K562 (cell line): ENCODE results near the gene PIEZO2. TPM values are rescaled to one million over a fixed set of nuclear protein-coding genes. Genes with fewer than 3 reads are reported as not detected.
"Not testable (repeated sequence)": the region's sequence is repeated elsewhere in the genome, so short reads cannot be mapped to it uniquely, and the experiment has no call there.

Source experiments
- ATAC-seq: fragments of 200-7000 bp; cut with Tn5 transposase; 3 replicates; pipeline ENCODE4 v1.9.1; 2020; ENCODE audit warnings: moderate library complexity
- BruUV-seq: library from RNA; stranded (reverse); fragments of 400-500 nt; replicated peaks from 2 replicates; lab custom pipeline; 2021; lab: Mats Ljungman, UMichigan
- CTCF ChIA-PET: fragments of 300-600 bp; formaldehyde crosslinking; extraction: SDS; loops from one replicate; lab custom pipeline; 2021; ENCODE audit warnings: low intra/inter-chr PET ratio; lab: Yijun Ruan, JAX
- POLR2A ChIA-PET: fragments of 300-600, 350-650 bp; sonication (Branson Sonifier 250); formaldehyde crosslinking; extraction: SDS; loops from one replicate; lab custom pipeline; 2021; ENCODE audit warnings: antibody characterized with exemption, inconsistent platforms; lab: Yijun Ruan, JAX
- DNase-seq, 4 experiments: peaks; one replicate each; pipeline versions ENCODE4 v3.0.0 to v3.0.0-alpha.2; 2011 to 2018; ENCODE audit warnings: low spot score in 3 of 4, mixed read lengths in 3 of 4; ENCODE audit errors: extremely low read depth in 1 of 4
- FAIRE-seq: peaks from 2 replicates; lab custom pipeline; 2011; peaks lifted over from hg19 to GRCh38; lab: Jason Lieb, UNC
- H2AFZ ChIP-seq: 2 replicates; pipeline ENCODE4 v1.6.0; 2011; ENCODE audit warnings: low read depth, low read length, control low read depth, inconsistent platforms
- H3K27ac ChIP-seq: fragments of 200-600 bp; 3 replicates; pipeline ENCODE4 v1.8.0; 2011; ENCODE audit warnings: low read depth, mild to moderate bottlenecking, control low read depth, inconsistent platforms, low read length, moderate library complexity, mixed read lengths; ENCODE audit errors: extremely low read depth
- H3K27me3 ChIP-seq, 2 experiments: fragments of 300-600 bp in 1 of 2; 2 replicates in 1 of 2; 3 replicates in 1 of 2; pipeline versions ENCODE4 v1.6.0 to v1.8.0; 2011; ENCODE audit warnings: inconsistent platforms in 2 of 2, low read length in 2 of 2, mild to moderate bottlenecking in 1 of 2, mixed read lengths in 1 of 2, moderate library complexity in 1 of 2; ENCODE audit not compliant: control insufficient read depth in 2 of 2, insufficient read depth in 2 of 2
- H3K36me3 ChIP-seq: fragments of 300-600 bp; 3 replicates; pipeline ENCODE4 v1.8.0; 2011; ENCODE audit warnings: mild to moderate bottlenecking, low read length, inconsistent platforms; ENCODE audit not compliant: control insufficient read depth, insufficient read depth
- H3K4me1 ChIP-seq, 2 experiments: fragments of 200-600 bp in 1 of 2; replicated peaks in 1 of 2; 2 replicates in 1 of 2; 3 replicates in 1 of 2; pipeline versions ENCODE4 v1.5.1 to v1.8.0; 2011; ENCODE audit warnings: inconsistent platforms in 2 of 2, low read length in 2 of 2, mild to moderate bottlenecking in 1 of 2, mixed read lengths in 1 of 2, moderate library complexity in 1 of 2; ENCODE audit not compliant: control insufficient read depth in 2 of 2, insufficient read depth in 2 of 2
- H3K4me2 ChIP-seq: 2 replicates; pipeline ENCODE4 v1.6.1; 2011; ENCODE audit warnings: low read length, control low read depth, inconsistent platforms, mixed read lengths; ENCODE audit not compliant: insufficient read depth
- H3K4me3 ChIP-seq: fragments of 200-600 bp; sonication (generic), shearing (Covaris generic); 2 replicates; pipeline ENCODE4 v1.5.1; 2016; ENCODE audit warnings: control low read depth, inconsistent platforms
- H3K79me2 ChIP-seq: fragments of 200-600 bp; 3 replicates; pipeline ENCODE4 v1.8.0; 2011; ENCODE audit warnings: low read length, inconsistent platforms; ENCODE audit not compliant: control insufficient read depth, insufficient read depth
- H3K9ac ChIP-seq, 2 experiments: 2 replicates each; pipeline versions ENCODE4 v1.6.0 to v1.6.1; 2011; ENCODE audit warnings: low read depth in 2 of 2, low read length in 2 of 2, control low read depth in 1 of 2, inconsistent platforms in 1 of 2, mild to moderate bottlenecking in 1 of 2, mixed read lengths in 1 of 2; ENCODE audit not compliant: insufficient read depth in 1 of 2
- H3K9me1 ChIP-seq: one replicate; pipeline ENCODE4 v1.6.0; 2011; ENCODE audit warnings: inconsistent platforms, mild to moderate bottlenecking, low read length, moderate library complexity; ENCODE audit not compliant: control insufficient read depth, insufficient read depth
- H3K9me3 ChIP-seq: replicated peaks from 2 replicates; pipeline ENCODE4 v1.5.1; 2011; ENCODE audit warnings: low read depth, low read length, inconsistent platforms; ENCODE audit not compliant: control insufficient read depth, insufficient read depth
- H4K20me1 ChIP-seq: replicated peaks from 2 replicates; pipeline ENCODE4 v1.6.1; 2011; ENCODE audit warnings: low read length, inconsistent platforms, mixed read lengths; ENCODE audit not compliant: control insufficient read depth, insufficient read depth
- CCNT2 ChIP-seq: IDR thresholded peaks from 2 replicates; pipeline ENCODE4 v1.6.1; 2011; ENCODE audit warnings: borderline replicate concordance, low read depth, mild to moderate bottlenecking, moderate library complexity, mixed read lengths, low read length; ENCODE audit not compliant: insufficient read length; ENCODE audit errors: extremely low read depth
- HCFC1 ChIP-seq: IDR thresholded peaks from 2 replicates; pipeline ENCODE4 v1.6.1; 2012; ENCODE audit warnings: low read depth, low read length, improper control_type of control experiment
- KHSRP ChIP-seq: fragments of 450-650 bp; IDR thresholded peaks from 2 replicates; pipeline ENCODE4 v1.6.1; 2017
- MYBL2 ChIP-seq, 2 experiments: fragments of 450-650 bp in 1 of 2; sonication (generic) in 1 of 2; formaldehyde crosslinking in 1 of 2; IDR thresholded peaks; 2 replicates each; pipeline versions ENCODE4 v1.6.1 to v1.8.1; 2017 to 2022; ENCODE audit warnings: borderline replicate concordance in 1 of 2, inconsistent platforms in 1 of 2, low read depth in 1 of 2, mild to moderate bottlenecking in 1 of 2, missing genetic modification reagents in 1 of 2, moderate library complexity in 1 of 2
- SMARCE1 ChIP-seq: fragments of 450-650 bp; IDR thresholded peaks from 2 replicates; pipeline ENCODE4 v1.7.1; 2016; ENCODE audit warnings: mild to moderate bottlenecking
- ZBTB9 ChIP-seq: fragments of 450-650 bp; formaldehyde crosslinking; IDR thresholded peaks from 2 replicates; pipeline ENCODE4 v1.4.0; 2020; ENCODE audit warnings: mild to moderate bottlenecking, moderate library complexity
- ZNF589 ChIP-seq: fragments of 200-800 bp; sonication (Bioruptor generic); IDR thresholded peaks from 2 replicates; pipeline ENCODE4 v1.6.1; 2016; ENCODE audit warnings: low read depth, missing genetic modification characterization, missing compliant biosample characterization
- WGBS: fragments of 100-300 bp; shearing (Covaris generic); methylation state at CpG from one replicate; pipeline ENCODE4 v1.1.6; 2016; ENCODE audit warnings: low coverage, mixed read lengths; ENCODE audit not compliant: insufficient coverage; ENCODE audit errors: missing lambda C conversion rate; 5-methylcytosine and 5-hydroxymethylcytosine counted together
- in situ Hi-C: fragments of 300-500 bp; cut with MboI; formaldehyde crosslinking; loops from 4 replicates; pipeline ENCODE4 v1.15.0; 2018; ENCODE audit warnings: inconsistent platforms, mixed read lengths
- intact Hi-C: fragments of 100-400 bp; cut with micrococcal nuclease; formaldehyde crosslinking; loops from 2 replicates; pipeline ENCODE4 v1.14.2; 2022
- polyA plus RNA-seq, 8 experiments: library from polyadenylated mRNA; depleted of rRNA in 4 of 8; stranded (reverse) in 5 of 8; unstranded in 3 of 8; fragments of >200 nt; fragmentation: Nextera tagmentation in 2 of 8; fragmentation: Illumina TruSeq in 1 of 8; extraction: Ambion mirVana in 2 of 8; extraction: Trizol in 1 of 8; gene quantifications; 2 replicates each; pipeline versions ENCODE4 v1.2.1 to v1.2.3, GENCODE V29; 2011 to 2014; ENCODE audit warnings: inconsistent platforms in 1 of 8, missing spikeins in 1 of 8
- total RNA-seq, 7 experiments: library from RNA; depleted of rRNA in 6 of 7; stranded (reverse); fragments of >200 nt in 6 of 7; fragmentation: Illumina TruSeq in 2 of 7; extraction: Trizol in 2 of 7; gene quantifications; 2 replicates each; pipeline versions ENCODE4 v1.2.1 to v1.2.3, GENCODE V29; 2011 to 2021; ENCODE audit warnings: low replicate concordance in 1 of 7

The PIEZO2 gene
- total and polyA plus RNA-seq, 9 of the 15 experiments (the other 6 are each of a cell fraction or from before 2014, with no cell fraction given), result 0.54 to 4.1 (median 2.0) TPM

GRCh38 chr18:10659594-10659993, 489.8 kb downstream of the PIEZO2 start (continued):
- TF ChIP-seq MYBL2 (IDR thresholded peaks at IDR 0.05; ENCODE audit: low read depth) (no peak), MYBL2 (CRISPR knock-in tag; IDR thresholded peaks at IDR 0.05; ENCODE audit: borderline replicate concordance) (no peak), ZBTB9 (no peak), ZNF589 (CRISPR knock-in tag) (no peak)
- TF ChIP-seq, all 486 proteins: peak for 0

- DNase-seq (no peak), FAIRE-seq (no peak), ATAC-seq (no peak)
- BruUV-seq, result no TSS peak
- WGBS, result 13% methylated on average over 5 of the region's 5 CpGs
- no peaks in the 10 kb centered on the region for H4K20me1 ChIP-seq
- H3K36me3 ChIP-seq, result no peaks in the 10 kb centered on the region
- no peak overlapping the region for H3K9ac ChIP-seq
- no peaks in the 10 kb centered on the region; a peak in 1 of 5 replicates for H3K4me1 ChIP-seq
- H2AFZ ChIP-seq, result no peak overlapping the region
- H3K9me1 ChIP-seq, result no peaks in the 10 kb centered on the region
- peaks cover 34 to 45% of the 10 kb centered on the region in 2 experiments for H3K27me3 ChIP-seq
- no peak overlapping the region for H3K4me3 ChIP-seq
- no peaks in the 10 kb centered on the region for H3K79me2 ChIP-seq
- no peaks in the 10 kb centered on the region for H3K9me3 ChIP-seq
- H3K27ac ChIP-seq, result no peak overlapping the region
- intact Hi-C loops (no loop called here), in situ Hi-C loops (no loop called here)
- no peak for TF ChIP-seq HCFC1
- TF ChIP-seq KHSRP, result no peak
- TF ChIP-seq CCNT2, result no peak
- TF ChIP-seq SMARCE1, result no peak
- CTCF ChIA-PET, result no interaction called here
- H3K4me2 ChIP-seq, result no peak overlapping the region
- POLR2A ChIA-PET, result interaction anchor here (0.6 to 1.7 kb wide), 4 partner anchors 8 to 1322 kb away, joined by 3 to 4 read pairs (median 3); partner anchors contain the start of gene IMPA2
Observed at GRCh38 chr18:10659000-10659399, 490.4 kb downstream of the PIEZO2 start.

GRCh38 chr18:10644003-10644402, 505.4 kb downstream of the PIEZO2 start:
- H3K9ac ChIP-seq, in situ Hi-C loops, H3K4me1 ChIP-seq, BruUV-seq, H3K27me3 ChIP-seq, H3K36me3 ChIP-seq, H3K79me2 ChIP-seq, CTCF ChIA-PET, intact Hi-C loops, H3K9me3 ChIP-seq, H2AFZ ChIP-seq, FAIRE-seq, H4K20me1 ChIP-seq, H3K27ac ChIP-seq, ATAC-seq, H3K4me3 ChIP-seq, DNase-seq, H3K4me2 ChIP-seq, POLR2A ChIA-PET, H3K9me1 ChIP-seq: not testable (repeated sequence)
- 4% methylated on average over 3 of the region's 5 CpGs for WGBS
